Muscle layer of colon (tissue), 2 donors: Measurements from ENCODE around the gene TANGO6.
A peak's percentile ranks its signal among the peaks of the same experiment; 100 is the strongest.

Experiments
- H3K27ac ChIP-seq: one replicate; pipeline ENCODE4 v1.7.0; 2013; ENCODE audit warnings: low read depth, mild to moderate bottlenecking, low read length, moderate library complexity
- H3K27me3 ChIP-seq, 2 donors: one replicate each; pipeline ENCODE4 v1.7.0; 2013; ENCODE audit warnings: low read length in 2 of 2, mild to moderate bottlenecking in 2 of 2; ENCODE audit not compliant: insufficient read depth in 2 of 2, control insufficient read depth in 1 of 2
- H3K36me3 ChIP-seq: one replicate; pipeline ENCODE4 v1.7.0; 2013; ENCODE audit warnings: mild to moderate bottlenecking, low read length; ENCODE audit not compliant: insufficient read depth
- H3K4me1 ChIP-seq: one replicate; pipeline ENCODE4 v1.7.0; 2013; ENCODE audit warnings: mild to moderate bottlenecking, low read length; ENCODE audit not compliant: insufficient read depth
- H3K4me3 ChIP-seq, 2 donors: one replicate each; pipeline ENCODE4 v1.7.0; 2013; ENCODE audit warnings: low read length in 2 of 2, low read depth in 1 of 2, mild to moderate bottlenecking in 1 of 2, moderate library complexity in 1 of 2
- H3K9ac ChIP-seq: one replicate; pipeline ENCODE4 v1.7.0; 2013; ENCODE audit warnings: low read length
- H3K9me3 ChIP-seq: one replicate; pipeline ENCODE4 v1.7.0; 2013; ENCODE audit warnings: mild to moderate bottlenecking, low read length
- donor health status: abdominal sarcoma.
- donor health status: Adenocarcinoma of cecum.

The TANGO6 gene

DNA sequence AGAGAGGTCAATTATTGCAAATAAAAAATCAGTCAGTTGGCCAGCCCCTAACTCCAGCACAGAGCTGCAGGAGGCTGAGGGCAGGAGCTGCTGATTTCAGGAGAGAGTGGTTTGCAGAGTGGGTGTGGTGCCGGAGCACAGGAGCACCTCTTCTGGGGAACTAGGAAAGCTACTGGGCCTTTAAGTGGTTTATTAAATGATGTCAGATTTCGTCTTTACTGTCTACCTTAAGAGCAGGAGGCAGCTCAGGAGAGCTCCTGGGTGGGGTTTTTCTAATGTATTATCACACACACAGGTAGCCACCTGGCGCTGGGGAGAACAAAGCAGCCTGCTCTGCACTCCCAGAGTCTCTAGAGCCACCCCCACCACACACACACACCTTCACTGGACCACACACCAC lies 250.6 kb downstream of the TANGO6 start:
- Histone ChIP-seq H3K4me1 (no peaks in the 10 kb centered on the region), H3K27ac (no peak overlapping the region), H3K27me3 (no peaks in the 10 kb centered on the region), H3K9ac (no peak overlapping the region), H3K9me3 (no peaks in the 10 kb centered on the region), H3K4me3 (no peak overlapping the region), H3K36me3 (no peaks in the 10 kb centered on the region)

DNA sequence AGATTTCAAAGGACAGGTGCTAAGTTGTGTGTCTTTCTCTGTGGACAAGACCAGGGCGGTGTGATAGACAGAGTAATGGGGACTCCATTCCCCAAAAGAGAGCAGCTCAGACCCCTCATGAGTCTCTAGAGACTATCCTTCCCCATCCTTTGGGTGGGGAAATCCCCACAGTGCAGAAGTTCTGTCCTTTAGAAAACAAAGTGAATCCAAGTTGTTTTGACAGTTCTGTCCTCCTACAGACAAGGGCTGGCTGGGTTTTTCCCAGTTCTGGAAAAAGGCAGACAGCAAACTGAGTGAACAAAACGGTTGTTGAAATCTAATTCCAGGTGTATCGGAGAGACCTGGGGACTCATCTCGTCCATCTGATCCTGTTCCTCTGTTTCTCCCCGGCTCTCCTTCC lies 251.2 kb downstream of the TANGO6 start:
- H3K27ac ChIP-seq, result no peak overlapping the region
- H3K4me1 ChIP-seq, result no peaks in the 10 kb centered on the region
- no peak overlapping the region for H3K4me3 ChIP-seq
- no peaks in the 10 kb centered on the region for H3K9me3 ChIP-seq
- H3K9ac ChIP-seq, result no peak overlapping the region
- H3K27me3 ChIP-seq, result no peaks in the 10 kb centered on the region
- H3K36me3 ChIP-seq, result no peaks in the 10 kb centered on the region

GRCh38 chr16:69095193-69095592 lies 251.9 kb downstream of the TANGO6 start:
- Histone ChIP-seq H3K4me1 (no peaks in the 10 kb centered on the region), H3K9me3 (no peaks in the 10 kb centered on the region), H3K9ac (no peak overlapping the region), H3K27ac (no peak overlapping the region), H3K36me3 (no peaks in the 10 kb centered on the region), H3K27me3 (no peaks in the 10 kb centered on the region), H3K4me3 (no peak overlapping the region)

DNA sequence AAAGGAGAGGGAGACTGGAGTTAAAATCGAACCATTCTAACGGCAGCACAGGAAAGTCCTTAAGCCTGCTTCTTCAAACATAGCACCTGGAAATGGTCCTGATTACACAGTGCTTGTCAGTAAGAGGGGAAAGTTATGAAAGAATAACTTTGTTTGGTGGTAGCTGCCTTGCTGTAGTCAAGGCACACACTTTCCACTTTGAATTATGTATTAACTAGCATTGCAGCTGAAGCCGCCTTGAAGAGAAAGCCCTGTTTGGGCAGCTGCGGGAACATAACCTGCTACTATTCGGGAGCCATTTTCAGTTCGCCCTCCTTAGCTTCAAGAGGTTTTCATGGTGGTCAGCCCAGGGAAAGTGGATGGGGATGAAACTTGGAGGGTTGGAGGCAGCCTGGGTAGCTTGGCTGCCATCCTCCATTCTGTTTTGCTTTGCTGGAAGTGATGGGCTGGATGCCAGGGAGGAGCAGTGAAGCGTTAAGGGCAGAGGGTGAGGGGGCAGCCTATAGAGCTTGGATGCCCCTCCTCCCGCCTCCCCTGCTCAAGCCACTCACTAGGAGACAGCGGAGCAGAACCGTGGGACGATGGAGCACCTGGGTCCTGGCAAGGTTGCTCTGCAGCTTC lies 256.9 kb downstream of the TANGO6 start:
- H3K9ac ChIP-seq, result no peak overlapping the region
- no peaks in the 10 kb centered on the region for H3K9me3 ChIP-seq
- no peak overlapping the region for H3K4me3 ChIP-seq
- no peak overlapping the region for H3K27ac ChIP-seq
- peaks cover 1% of the 10 kb centered on the region for H3K4me1 ChIP-seq
- no peaks in the 10 kb centered on the region for H3K36me3 ChIP-seq
- peaks cover 0 to 1% of the 10 kb centered on the region in 2 donors for H3K27me3 ChIP-seq

GRCh38 chr16:69105501-69106361 lies 262.4 kb downstream of the TANGO6 start, which contains the start of gene HAS3:
TSS of gene HAS3 (plus strand) at chr16:69105653. CDS start at chr16:69109396, 3,743 bp downstream.
- peak within 1 kb of the TSS; percentile 47 to 68 for H3K4me3 ChIP-seq
- H3K9me3 ChIP-seq, result no peaks in the 10 kb centered on the region
- peaks cover 5% of the 10 kb centered on the region for H3K36me3 ChIP-seq
- no peak within 1 kb of the TSS for H3K27ac ChIP-seq
- H3K9ac ChIP-seq, result no peak within 1 kb of the TSS
- H3K4me1 ChIP-seq, result peaks cover 24% of the 10 kb centered on the region
- H3K27me3 ChIP-seq, result peaks cover 6 to 31% of the 10 kb centered on the region in 2 donors

GRCh38 chr16:69106491-69107315 lies 263.4 kb downstream of the TANGO6 start:
- peaks cover 5% of the 10 kb centered on the region for H3K36me3 ChIP-seq
- H3K4me3 ChIP-seq, result peak overlapping the region; percentile 42 to 45
- peaks cover 6 to 31% of the 10 kb centered on the region in 2 donors for H3K27me3 ChIP-seq
- peaks cover 24% of the 10 kb centered on the region for H3K4me1 ChIP-seq
- H3K9ac ChIP-seq, result no peak overlapping the region
- H3K9me3 ChIP-seq, result no peaks in the 10 kb centered on the region
- H3K27ac ChIP-seq, result no peak overlapping the region

GRCh38 chr16:69107316-69107962 lies 264.1 kb downstream of the TANGO6 start:
- H3K9ac ChIP-seq, result no peak overlapping the region
- no peak overlapping the region for H3K27ac ChIP-seq
- H3K4me3 ChIP-seq, result peak overlapping the region; percentile 34 to 45
- peaks cover 5% of the 10 kb centered on the region for H3K36me3 ChIP-seq
- H3K27me3 ChIP-seq, result peaks cover 6 to 31% of the 10 kb centered on the region in 2 donors
- H3K9me3 ChIP-seq, result no peaks in the 10 kb centered on the region
- peaks cover 24% of the 10 kb centered on the region for H3K4me1 ChIP-seq

- Histone ChIP-seq H3K4me3 (peak overlapping the region; percentile 34 to 45), H3K36me3 (peaks cover 9% of the 10 kb centered on the region), H3K27me3 (peaks cover 6 to 31% of the 10 kb centered on the region in 2 donors), H3K9me3 (no peaks in the 10 kb centered on the region), H3K4me1 (peaks cover 24% of the 10 kb centered on the region), H3K9ac (no peak overlapping the region), H3K27ac (no peak overlapping the region)
These were observed 265.0 kb downstream of the TANGO6 start for GRCh38 chr16:69108064-69108904.

DNA sequence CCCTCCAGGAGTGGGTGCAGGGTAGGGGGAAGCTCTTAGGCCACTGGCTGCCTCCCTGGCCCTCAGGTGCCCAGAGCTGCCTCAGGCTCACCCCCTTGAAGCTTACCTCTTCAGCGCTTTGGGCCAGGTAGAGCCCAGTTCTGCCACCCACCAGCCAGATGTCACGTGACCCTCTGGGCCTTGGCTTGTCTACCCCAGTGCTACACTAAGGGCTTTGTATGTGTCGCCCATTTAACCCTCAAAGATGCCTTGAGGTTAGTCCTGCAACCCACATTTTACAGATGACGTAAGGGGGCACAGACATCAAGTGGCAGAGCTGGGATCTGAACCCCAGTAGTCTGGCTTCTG lies 265.5 kb downstream of the TANGO6 start:
- Histone ChIP-seq H3K27me3 (peaks cover 6 to 31% of the 10 kb centered on the region in 2 donors), H3K36me3 (peaks cover 10% of the 10 kb centered on the region), H3K9me3 (no peaks in the 10 kb centered on the region), H3K4me1 (peaks cover 24% of the 10 kb centered on the region), H3K27ac (no peak overlapping the region), H3K9ac (no peak overlapping the region), H3K4me3 (no peak overlapping the region)

GRCh38 chr16:69109486-69110270 lies 266.3 kb downstream of the TANGO6 start:
- H3K9me3 ChIP-seq, result no peaks in the 10 kb centered on the region

More at GRCh38 chr16:69109486-69110270, 266.3 kb downstream of the TANGO6 start:
- Histone ChIP-seq H3K36me3 (peaks cover 16% of the 10 kb centered on the region), H3K27ac (no peak overlapping the region), H3K27me3 (peaks cover 6 to 31% of the 10 kb centered on the region in 2 donors), H3K4me3 (no peak overlapping the region), H3K4me1 (peaks cover 24% of the 10 kb centered on the region), H3K9ac (no peak overlapping the region)
